Measurements from ENCODE around the gene SHROOM2. TPM values are rescaled to one million over a fixed set of nuclear protein-coding genes. Genes with fewer than 3 reads are reported as not detected.

SHROOM2 gene
- total and polyA plus RNA-seq, 2 of the 4 experiments (the other 2 are of a cell fraction): 8.1 to 14.2 TPM

DNA sequence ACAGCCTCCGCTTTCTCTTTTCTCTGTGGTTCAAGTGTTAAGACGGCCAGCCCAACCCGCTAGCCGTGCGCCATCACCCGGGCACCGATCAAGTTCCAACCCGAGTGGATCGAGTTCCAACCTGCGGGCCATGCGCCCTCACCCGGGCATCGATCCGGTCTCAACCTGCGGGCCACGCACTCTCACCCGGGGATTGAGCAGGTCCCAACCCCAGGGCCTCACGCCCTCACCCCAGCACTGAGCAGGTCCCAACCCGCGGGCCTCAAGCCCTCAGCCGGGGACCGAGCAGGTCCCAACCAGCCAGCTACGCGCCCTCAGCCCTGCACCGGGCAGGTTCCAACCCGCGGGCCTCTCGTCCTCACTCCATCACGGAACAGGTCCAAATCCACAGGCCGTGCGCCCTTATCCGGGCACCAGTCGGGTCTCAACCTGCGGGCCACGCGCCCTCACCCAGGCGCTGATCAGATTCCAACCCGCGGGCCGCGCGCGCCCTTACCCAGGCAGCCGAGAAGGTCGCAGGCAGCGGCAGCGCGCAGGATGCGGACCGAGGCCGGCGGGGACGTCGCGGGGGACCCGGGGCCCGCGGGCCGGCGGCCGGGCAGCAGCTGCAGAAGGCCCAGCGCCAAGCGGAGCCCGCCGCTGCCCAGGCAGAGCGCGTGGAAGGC lies 21.0 kb upstream of the SHROOM2 start:
- Histone ChIP-seq H2AK5ac (ENCODE audit: low read depth, low read length) (no peak overlapping the region), H2BK15ac (ENCODE audit: low read depth, low read length) (no peak overlapping the region), H2AK9ac (replicated peaks; ENCODE audit: low read depth, low read length, poor library complexity) (no peak overlapping the region), H3K27me3 (ENCODE audit: control insufficient read depth, insufficient read depth, low read length) (peaks cover 16% of the 10 kb centered on the region), H3K14ac (replicated peaks; ENCODE audit: low read depth, low read length) (no peak overlapping the region), H3K4ac (ENCODE audit: low read depth, low read length) (no peak overlapping the region), H4K20me1 (ENCODE audit: insufficient read depth, low read length) (no peaks in the 10 kb centered on the region), H3K4me3 (ENCODE audit: insufficient read depth, low read depth, low read length) (no peak overlapping the region), H4K91ac (ENCODE audit: insufficient read depth, low read depth, low read length) (no peak overlapping the region), H3K79me1 (ENCODE audit: low read depth in 1 of 2, low read length in 2 of 2) (no peaks in the 10 kb centered on the region), H2BK5ac (ENCODE audit: low read depth, low read length, poor library complexity, severe bottlenecking) (no peak overlapping the region), H3K9ac (ENCODE audit: low read depth, low read length) (no peak overlapping the region), H3K56ac (ENCODE audit: extremely low read depth, insufficient read depth, low read length) (no peak overlapping the region), H3K23ac (ENCODE audit: low read depth, low read length) (no peak overlapping the region), H3K36me3 (ENCODE audit: control insufficient read depth, insufficient read depth, low read length) (no peaks in the 10 kb centered on the region), H3K9me3 (ENCODE audit: control insufficient read depth, insufficient read depth, low read length) (peaks cover 3% of the 10 kb centered on the region), H4K8ac (ENCODE audit: low read depth in 2 of 2, low read length in 2 of 2) (no peak overlapping the region), H3K18ac (ENCODE audit: low read depth, low read length) (no peak overlapping the region), H2BK120ac (ENCODE audit: low read depth, low read length) (no peak overlapping the region), H3K4me2 (ENCODE audit: low read depth, low read length) (no peak overlapping the region), H3K9me1 (ENCODE audit: insufficient read depth, low read length) (no peaks in the 10 kb centered on the region), H4K5ac (ENCODE audit: low read depth, low read length) (no peak overlapping the region), H3K27ac (ENCODE audit: insufficient read depth, low read length) (no peak overlapping the region), H3K4me1 (ENCODE audit: control insufficient read depth, insufficient read depth, low read length) (no peaks in the 10 kb centered on the region), H2BK20ac (ENCODE audit: low read depth, low read length) (no peak overlapping the region), H2AFZ (replicated peaks; ENCODE audit: low read length, poor library complexity) (no peak overlapping the region)
- 36% methylated on average over 53 of the region's 67 CpGs; no CpG with 5 or more reads in 1 of the 2 experiments for WGBS, 2 experiments (ENCODE audit: extremely low coverage in 2 of 2, insufficient read length in 1 of 2)
- ATAC-seq (ENCODE audit: low read depth) (no peak), DNase-seq (no peak)
- CTCF ChIA-PET: no interaction called here
- dilution Hi-C loops (cut with HindIII; ENCODE audit: low sequenced_read_pairs, unreplicated experiment) (no loop called here), intact Hi-C loops (cut with micrococcal nuclease) (no loop called here), in situ Hi-C loops (cut with MboI; ENCODE audit: low sequenced_read_pairs) (no loop called here)
- TF ChIP-seq RFX5 (IDR thresholded peaks at IDR 0.05; ENCODE audit: low read depth, low read length): no peak
- TF ChIP-seq MAFK (IDR thresholded peaks at IDR 0.05; ENCODE audit: low read depth, low read length): no peak
- no peak for TF ChIP-seq MXI1 (IDR thresholded peaks at IDR 0.05; ENCODE audit: borderline replicate concordance, low read depth, low read length)
- TF ChIP-seq, protein P1, sequence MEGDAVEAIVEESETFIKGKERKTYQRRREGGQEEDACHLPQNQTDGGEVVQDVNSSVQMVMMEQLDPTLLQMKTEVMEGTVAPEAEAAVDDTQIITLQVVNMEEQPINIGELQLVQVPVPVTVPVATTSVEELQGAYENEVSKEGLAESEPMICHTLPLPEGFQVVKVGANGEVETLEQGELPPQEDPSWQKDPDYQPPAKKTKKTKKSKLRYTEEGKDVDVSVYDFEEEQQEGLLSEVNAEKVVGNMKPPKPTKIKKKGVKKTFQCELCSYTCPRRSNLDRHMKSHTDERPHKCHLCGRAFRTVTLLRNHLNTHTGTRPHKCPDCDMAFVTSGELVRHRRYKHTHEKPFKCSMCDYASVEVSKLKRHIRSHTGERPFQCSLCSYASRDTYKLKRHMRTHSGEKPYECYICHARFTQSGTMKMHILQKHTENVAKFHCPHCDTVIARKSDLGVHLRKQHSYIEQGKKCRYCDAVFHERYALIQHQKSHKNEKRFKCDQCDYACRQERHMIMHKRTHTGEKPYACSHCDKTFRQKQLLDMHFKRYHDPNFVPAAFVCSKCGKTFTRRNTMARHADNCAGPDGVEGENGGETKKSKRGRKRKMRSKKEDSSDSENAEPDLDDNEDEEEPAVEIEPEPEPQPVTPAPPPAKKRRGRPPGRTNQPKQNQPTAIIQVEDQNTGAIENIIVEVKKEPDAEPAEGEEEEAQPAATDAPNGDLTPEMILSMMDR (conservative IDR thresholded peaks at IDR 0.05; ENCODE audit: low read depth, low read length): no peak
- TF ChIP-seq CHD1 (IDR thresholded peaks at IDR 0.05; ENCODE audit: low read depth, low read length): no peak
- no peak for TF ChIP-seq BHLHE40 (IDR thresholded peaks at IDR 0.05; ENCODE audit: low read depth, low read length)
- no peak for TF ChIP-seq RCOR1 (IDR thresholded peaks at IDR 0.05; ENCODE audit: insufficient replicate concordance, low read length)
- no peak for TF ChIP-seq NFE2L2 (IDR thresholded peaks at IDR 0.05; ENCODE audit: low read depth, low read length)
- TF ChIP-seq, protein P2, sequence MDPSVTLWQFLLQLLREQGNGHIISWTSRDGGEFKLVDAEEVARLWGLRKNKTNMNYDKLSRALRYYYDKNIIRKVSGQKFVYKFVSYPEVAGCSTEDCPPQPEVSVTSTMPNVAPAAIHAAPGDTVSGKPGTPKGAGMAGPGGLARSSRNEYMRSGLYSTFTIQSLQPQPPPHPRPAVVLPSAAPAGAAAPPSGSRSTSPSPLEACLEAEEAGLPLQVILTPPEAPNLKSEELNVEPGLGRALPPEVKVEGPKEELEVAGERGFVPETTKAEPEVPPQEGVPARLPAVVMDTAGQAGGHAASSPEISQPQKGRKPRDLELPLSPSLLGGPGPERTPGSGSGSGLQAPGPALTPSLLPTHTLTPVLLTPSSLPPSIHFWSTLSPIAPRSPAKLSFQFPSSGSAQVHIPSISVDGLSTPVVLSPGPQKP (IDR thresholded peaks at IDR 0.05; ENCODE audit: borderline replicate concordance, low read depth, low read length): no peak
- no peak for TF ChIP-seq MAZ (IDR thresholded peaks at IDR 0.05; ENCODE audit: borderline replicate concordance, low read depth, low read length)
- TF ChIP-seq POLR2A (IDR thresholded peaks at IDR 0.05; ENCODE audit: low read depth, low read length): no peak
- TF ChIP-seq SMC3 (IDR thresholded peaks at IDR 0.05; ENCODE audit: low read depth, low read length): no peak
- TF ChIP-seq FOS (IDR thresholded peaks at IDR 0.05; ENCODE audit: low read depth, low read length): no peak
- no TSS peak for BruUV-seq (replicated peaks)
- POLR2A ChIA-PET (ENCODE audit: unreplicated experiment): no interaction called here
